Measurements from ENCODE around the gene ST7L.

Gene ST7L

DNA sequence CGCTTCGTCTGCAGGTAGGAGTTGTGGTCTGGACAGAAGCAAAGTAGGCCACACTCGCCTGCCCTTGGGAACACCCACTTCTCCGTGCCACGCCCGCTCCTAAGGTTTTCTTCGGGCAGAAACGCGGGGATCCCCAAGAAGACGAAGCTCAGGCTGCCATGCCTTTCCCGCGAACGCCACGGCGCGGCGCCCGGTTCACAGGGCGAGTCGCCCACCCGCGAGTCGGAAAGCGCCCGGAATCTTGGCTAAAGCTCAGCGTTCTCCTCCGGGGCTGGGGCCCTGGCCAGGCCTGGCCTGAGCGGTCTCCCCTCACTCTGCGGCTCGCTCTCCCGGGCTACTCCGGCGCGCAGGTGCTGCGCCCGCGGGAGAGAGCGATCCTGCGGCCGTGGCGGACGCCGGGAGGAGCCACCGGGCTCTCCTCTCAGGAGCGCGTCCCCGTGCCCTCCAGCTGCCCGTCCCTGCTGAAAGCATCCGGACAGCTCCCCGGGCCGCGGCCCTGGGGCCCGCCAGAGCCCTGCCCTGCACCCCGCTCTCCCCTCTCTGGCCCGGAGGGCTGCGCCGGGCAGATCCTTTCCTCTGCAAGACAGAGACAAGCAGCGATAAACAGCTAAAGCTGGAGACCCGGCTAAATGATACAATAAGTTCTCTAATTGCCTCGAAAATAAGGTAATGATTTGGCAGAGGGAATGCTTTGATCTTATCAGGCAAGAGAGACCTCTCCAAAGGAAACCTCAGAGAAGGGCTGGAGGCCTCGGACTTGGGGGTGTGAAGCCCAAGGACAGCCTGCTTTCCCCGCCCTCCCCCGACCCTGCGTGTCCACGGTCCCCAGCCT, 116.9 kb downstream of the ST7L start:
- ATAC-seq, result peak; percentile 93

DNA sequence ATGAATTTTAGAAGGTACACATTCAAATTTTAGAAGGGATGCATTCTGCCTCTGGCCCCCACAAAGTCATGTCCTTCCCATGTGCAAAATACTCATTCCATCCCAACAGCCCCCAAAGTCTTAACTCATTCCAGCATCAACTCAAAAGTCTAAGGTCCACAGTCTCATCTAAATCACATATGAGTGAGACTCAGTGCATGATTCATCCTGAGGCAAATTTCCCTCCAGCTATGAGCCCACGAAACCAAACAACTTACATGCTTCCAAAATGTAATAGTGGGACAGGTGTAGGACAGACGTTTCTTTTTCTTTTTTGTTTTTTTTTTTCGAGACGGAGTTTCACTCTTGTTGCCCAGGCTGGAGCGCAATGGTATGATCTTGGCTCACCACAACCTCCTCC, 122.7 kb downstream of the ST7L start:
- TF ChIP-seq CSDC2 (CRISPR knock-in tag; IDR thresholded peaks at IDR 0.05), result no peak
- no peak for TF ChIP-seq BACH2 (CRISPR knock-in tag; IDR thresholded peaks at IDR 0.05; ENCODE audit: borderline replicate concordance)
- no peak for TF ChIP-seq SNAI2 (CRISPR knock-in tag; IDR thresholded peaks at IDR 0.05)
- TF ChIP-seq, protein P1, sequence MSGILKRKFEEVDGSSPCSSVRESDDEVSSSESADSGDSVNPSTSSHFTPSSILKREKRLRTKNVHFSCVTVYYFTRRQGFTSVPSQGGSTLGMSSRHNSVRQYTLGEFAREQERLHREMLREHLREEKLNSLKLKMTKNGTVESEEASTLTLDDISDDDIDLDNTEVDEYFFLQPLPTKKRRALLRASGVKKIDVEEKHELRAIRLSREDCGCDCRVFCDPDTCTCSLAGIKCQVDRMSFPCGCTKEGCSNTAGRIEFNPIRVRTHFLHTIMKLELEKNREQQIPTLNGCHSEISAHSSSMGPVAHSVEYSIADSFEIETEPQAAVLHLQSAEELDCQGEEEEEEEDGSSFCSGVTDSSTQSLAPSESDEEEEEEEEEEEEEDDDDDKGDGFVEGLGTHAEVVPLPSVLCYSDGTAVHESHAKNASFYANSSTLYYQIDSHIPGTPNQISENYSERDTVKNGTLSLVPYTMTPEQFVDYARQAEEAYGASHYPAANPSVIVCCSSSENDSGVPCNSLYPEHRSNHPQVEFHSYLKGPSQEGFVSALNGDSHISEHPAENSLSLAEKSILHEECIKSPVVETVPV (CRISPR knock-in tag; IDR thresholded peaks at IDR 0.05), result no peak
- TF ChIP-seq ESRRG (CRISPR knock-in tag; IDR thresholded peaks at IDR 0.05), result no peak
- TF ChIP-seq, protein P2, sequence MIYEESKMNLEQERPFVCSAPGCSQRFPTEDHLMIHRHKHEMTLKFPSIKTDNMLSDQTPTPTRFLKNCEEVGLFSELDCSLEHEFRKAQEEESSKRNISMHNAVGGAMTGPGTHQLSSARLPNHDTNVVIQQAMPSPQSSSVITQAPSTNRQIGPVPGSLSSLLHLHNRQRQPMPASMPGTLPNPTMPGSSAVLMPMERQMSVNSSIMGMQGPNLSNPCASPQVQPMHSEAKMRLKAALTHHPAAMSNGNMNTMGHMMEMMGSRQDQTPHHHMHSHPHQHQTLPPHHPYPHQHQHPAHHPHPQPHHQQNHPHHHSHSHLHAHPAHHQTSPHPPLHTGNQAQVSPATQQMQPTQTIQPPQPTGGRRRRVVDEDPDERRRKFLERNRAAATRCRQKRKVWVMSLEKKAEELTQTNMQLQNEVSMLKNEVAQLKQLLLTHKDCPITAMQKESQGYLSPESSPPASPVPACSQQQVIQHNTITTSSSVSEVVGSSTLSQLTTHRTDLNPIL (CRISPR knock-in tag; IDR thresholded peaks at IDR 0.05; ENCODE audit: low read depth), result no peak
- TF ChIP-seq, protein P3, sequence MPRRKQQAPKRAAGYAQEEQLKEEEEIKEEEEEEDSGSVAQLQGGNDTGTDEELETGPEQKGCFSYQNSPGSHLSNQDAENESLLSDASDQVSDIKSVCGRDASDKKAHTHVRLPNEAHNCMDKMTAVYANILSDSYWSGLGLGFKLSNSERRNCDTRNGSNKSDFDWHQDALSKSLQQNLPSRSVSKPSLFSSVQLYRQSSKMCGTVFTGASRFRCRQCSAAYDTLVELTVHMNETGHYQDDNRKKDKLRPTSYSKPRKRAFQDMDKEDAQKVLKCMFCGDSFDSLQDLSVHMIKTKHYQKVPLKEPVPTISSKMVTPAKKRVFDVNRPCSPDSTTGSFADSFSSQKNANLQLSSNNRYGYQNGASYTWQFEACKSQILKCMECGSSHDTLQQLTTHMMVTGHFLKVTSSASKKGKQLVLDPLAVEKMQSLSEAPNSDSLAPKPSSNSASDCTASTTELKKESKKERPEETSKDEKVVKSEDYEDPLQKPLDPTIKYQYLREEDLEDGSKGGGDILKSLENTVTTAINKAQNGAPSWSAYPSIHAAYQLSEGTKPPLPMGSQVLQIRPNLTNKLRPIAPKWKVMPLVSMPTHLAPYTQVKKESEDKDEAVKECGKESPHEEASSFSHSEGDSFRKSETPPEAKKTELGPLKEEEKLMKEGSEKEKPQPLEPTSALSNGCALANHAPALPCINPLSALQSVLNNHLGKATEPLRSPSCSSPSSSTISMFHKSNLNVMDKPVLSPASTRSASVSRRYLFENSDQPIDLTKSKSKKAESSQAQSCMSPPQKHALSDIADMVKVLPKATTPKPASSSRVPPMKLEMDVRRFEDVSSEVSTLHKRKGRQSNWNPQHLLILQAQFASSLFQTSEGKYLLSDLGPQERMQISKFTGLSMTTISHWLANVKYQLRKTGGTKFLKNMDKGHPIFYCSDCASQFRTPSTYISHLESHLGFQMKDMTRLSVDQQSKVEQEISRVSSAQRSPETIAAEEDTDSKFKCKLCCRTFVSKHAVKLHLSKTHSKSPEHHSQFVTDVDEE (CRISPR knock-in tag; IDR thresholded peaks at IDR 0.05), result no peak
- no peak for TF ChIP-seq TOX (CRISPR knock-in tag; IDR thresholded peaks at IDR 0.05; ENCODE audit: borderline replicate concordance)
- no peak for TF ChIP-seq ZFP3 (CRISPR knock-in tag; IDR thresholded peaks at IDR 0.05)
- TF ChIP-seq ZNF70 (CRISPR knock-in tag; IDR thresholded peaks at IDR 0.05), result no peak
- TF ChIP-seq, protein P4, sequence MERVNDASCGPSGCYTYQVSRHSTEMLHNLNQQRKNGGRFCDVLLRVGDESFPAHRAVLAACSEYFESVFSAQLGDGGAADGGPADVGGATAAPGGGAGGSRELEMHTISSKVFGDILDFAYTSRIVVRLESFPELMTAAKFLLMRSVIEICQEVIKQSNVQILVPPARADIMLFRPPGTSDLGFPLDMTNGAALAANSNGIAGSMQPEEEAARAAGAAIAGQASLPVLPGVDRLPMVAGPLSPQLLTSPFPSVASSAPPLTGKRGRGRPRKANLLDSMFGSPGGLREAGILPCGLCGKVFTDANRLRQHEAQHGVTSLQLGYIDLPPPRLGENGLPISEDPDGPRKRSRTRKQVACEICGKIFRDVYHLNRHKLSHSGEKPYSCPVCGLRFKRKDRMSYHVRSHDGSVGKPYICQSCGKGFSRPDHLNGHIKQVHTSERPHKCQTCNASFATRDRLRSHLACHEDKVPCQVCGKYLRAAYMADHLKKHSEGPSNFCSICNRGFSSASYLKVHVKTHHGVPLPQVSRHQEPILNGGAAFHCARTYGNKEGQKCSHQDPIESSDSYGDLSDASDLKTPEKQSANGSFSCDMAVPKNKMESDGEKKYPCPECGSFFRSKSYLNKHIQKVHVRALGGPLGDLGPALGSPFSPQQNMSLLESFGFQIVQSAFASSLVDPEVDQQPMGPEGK (CRISPR knock-in tag; IDR thresholded peaks at IDR 0.05; ENCODE audit: borderline replicate concordance), result no peak
- TF ChIP-seq, protein P5, sequence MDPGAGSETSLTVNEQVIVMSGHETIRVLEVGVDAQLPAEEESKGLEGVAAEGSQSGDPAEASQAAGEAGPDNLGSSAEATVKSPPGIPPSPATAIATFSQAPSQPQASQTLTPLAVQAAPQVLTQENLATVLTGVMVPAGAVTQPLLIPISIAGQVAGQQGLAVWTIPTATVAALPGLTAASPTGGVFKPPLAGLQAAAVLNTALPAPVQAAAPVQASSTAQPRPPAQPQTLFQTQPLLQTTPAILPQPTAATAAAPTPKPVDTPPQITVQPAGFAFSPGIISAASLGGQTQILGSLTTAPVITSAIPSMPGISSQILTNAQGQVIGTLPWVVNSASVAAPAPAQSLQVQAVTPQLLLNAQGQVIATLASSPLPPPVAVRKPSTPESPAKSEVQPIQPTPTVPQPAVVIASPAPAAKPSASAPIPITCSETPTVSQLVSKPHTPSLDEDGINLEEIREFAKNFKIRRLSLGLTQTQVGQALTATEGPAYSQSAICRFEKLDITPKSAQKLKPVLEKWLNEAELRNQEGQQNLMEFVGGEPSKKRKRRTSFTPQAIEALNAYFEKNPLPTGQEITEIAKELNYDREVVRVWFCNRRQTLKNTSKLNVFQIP (CRISPR knock-in tag; IDR thresholded peaks at IDR 0.05; ENCODE audit: borderline replicate concordance, low read depth), result no peak
- no peak for TF ChIP-seq ARNTL (CRISPR knock-in tag; IDR thresholded peaks at IDR 0.05; ENCODE audit: borderline replicate concordance, low read depth)
- TF ChIP-seq TCF4 (CRISPR knock-in tag; IDR thresholded peaks at IDR 0.05; ENCODE audit: borderline replicate concordance), result no peak
- no peak for TF ChIP-seq GLIS3 (CRISPR knock-in tag; IDR thresholded peaks at IDR 0.05)
- no peak for TF ChIP-seq ISL1 (CRISPR knock-in tag; IDR thresholded peaks at IDR 0.05)
- ATAC-seq, result no peak

More for the DNA sequence above, 116.9 kb downstream of the ST7L start:
- TF ChIP-seq ZFP3 (CRISPR knock-in tag; IDR thresholded peaks at IDR 0.05) (0 out of 2 replicates have a peak, but pooled peaks have one; percentile 8), TOX (CRISPR knock-in tag; IDR thresholded peaks at IDR 0.05; ENCODE audit: borderline replicate concordance) (no peak), RARB (CRISPR knock-in tag; IDR thresholded peaks at IDR 0.05) (no peak)

DNA sequence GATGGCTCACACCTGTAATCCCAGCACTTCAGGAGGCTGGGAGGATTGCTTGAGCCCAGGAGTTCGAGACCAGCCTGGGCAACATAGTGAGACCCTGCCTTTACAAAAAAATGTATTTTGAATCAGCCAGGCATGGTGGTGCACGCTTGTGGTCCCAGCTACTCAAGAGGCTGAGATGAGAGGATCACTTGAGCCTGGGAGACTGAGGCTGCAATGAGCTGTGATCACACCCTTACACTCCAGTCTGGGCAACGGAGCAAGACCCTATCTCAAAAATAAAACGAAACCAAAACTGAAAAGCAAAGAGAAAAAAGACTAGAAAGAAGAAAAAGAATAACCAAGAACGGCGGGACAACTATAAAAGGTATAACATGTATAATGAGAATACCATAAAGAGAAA, 125.6 kb downstream of the ST7L start:
- no peak for ATAC-seq
- TF ChIP-seq ZNF8 (CRISPR knock-in tag; IDR thresholded peaks at IDR 0.05) (no peak), BACH2 (CRISPR knock-in tag; IDR thresholded peaks at IDR 0.05; ENCODE audit: borderline replicate concordance) (no peak), CSDC2 (CRISPR knock-in tag; IDR thresholded peaks at IDR 0.05) (no peak), PPARA (CRISPR knock-in tag; IDR thresholded peaks at IDR 0.05; ENCODE audit: borderline replicate concordance) (no peak), TOX (CRISPR knock-in tag; IDR thresholded peaks at IDR 0.05; ENCODE audit: borderline replicate concordance) (no peak), ARNTL (CRISPR knock-in tag; IDR thresholded peaks at IDR 0.05; ENCODE audit: borderline replicate concordance, low read depth) (no peak)
- TF ChIP-seq, protein P3 (CRISPR knock-in tag; IDR thresholded peaks at IDR 0.05), result no peak
- TF ChIP-seq, protein P1 (CRISPR knock-in tag; IDR thresholded peaks at IDR 0.05), result no peak
- TF ChIP-seq, protein P5 (CRISPR knock-in tag; IDR thresholded peaks at IDR 0.05; ENCODE audit: borderline replicate concordance, low read depth), result no peak

Measured in SK-N-SH treated with all-trans-retinoic acid at 6 μM for 48 hours (cell line).